ENCODE results near the gene PLLP.

PLLP gene

GRCh38 chr16:57226701-57227621 lies 57.5 kb downstream of the PLLP start:
- Histone ChIP-seq H3K27me3 (ENCODE audit: control insufficient read depth in 1 of 2, insufficient read depth in 2 of 2, low read length in 2 of 2) (no peaks in the 10 kb centered on the region), H3K9me3 (ENCODE audit: low read length) (no peaks in the 10 kb centered on the region), H3K36me3 (ENCODE audit: insufficient read depth, low read length) (peaks cover 64% of the 10 kb centered on the region), H3K4me3 (ENCODE audit: low read depth in 1 of 2, low read length in 2 of 2) (no peak overlapping the region), H3K27ac (ENCODE audit: low read depth, low read length) (no peak overlapping the region), H3K9ac (ENCODE audit: low read length) (no peak overlapping the region), H3K4me1 (ENCODE audit: insufficient read depth, low read length) (no peaks in the 10 kb centered on the region)

GRCh38 chr16:57225978-57226377 lies 58.5 kb downstream of the PLLP start:
- Histone ChIP-seq H3K9ac (ENCODE audit: low read length) (no peak overlapping the region), H3K4me3 (ENCODE audit: low read depth in 1 of 2, low read length in 2 of 2) (no peak overlapping the region)

GRCh38 chr16:57224651-57225335 lies 59.7 kb downstream of the PLLP start:
- H3K27ac ChIP-seq (ENCODE audit: low read depth, low read length), result no peak overlapping the region
- no peaks in the 10 kb centered on the region for H3K9me3 ChIP-seq (ENCODE audit: low read length)
- H3K36me3 ChIP-seq (ENCODE audit: insufficient read depth, low read length), result peaks cover 66% of the 10 kb centered on the region

More at GRCh38 chr16:57225978-57226377, 58.5 kb downstream of the PLLP start:
- Histone ChIP-seq H3K27me3 (ENCODE audit: control insufficient read depth in 1 of 2, insufficient read depth in 2 of 2, low read length in 2 of 2) (no peaks in the 10 kb centered on the region), H3K9me3 (ENCODE audit: low read length) (no peaks in the 10 kb centered on the region), H3K36me3 (ENCODE audit: insufficient read depth, low read length) (peaks cover 63% of the 10 kb centered on the region), H3K27ac (ENCODE audit: low read depth, low read length) (no peak overlapping the region), H3K4me1 (ENCODE audit: insufficient read depth, low read length) (no peaks in the 10 kb centered on the region)

GRCh38 chr16:57223057-57223456 lies 61.4 kb downstream of the PLLP start:
- no peak overlapping the region for H3K9ac ChIP-seq (ENCODE audit: low read length)
- peaks cover under 1% of the 10 kb centered on the region for H3K9me3 ChIP-seq (ENCODE audit: low read length)
- H3K4me1 ChIP-seq (ENCODE audit: insufficient read depth, low read length), result no peaks in the 10 kb centered on the region
- H3K4me3 ChIP-seq (ENCODE audit: low read depth in 1 of 2, low read length in 2 of 2), result no peak overlapping the region
- no peak overlapping the region for H3K27ac ChIP-seq (ENCODE audit: low read depth, low read length)
- H3K27me3 ChIP-seq (ENCODE audit: control insufficient read depth in 1 of 2, insufficient read depth in 2 of 2, low read length in 2 of 2), result no peaks in the 10 kb centered on the region
- H3K36me3 ChIP-seq (ENCODE audit: insufficient read depth, low read length), result peaks cover 75% of the 10 kb centered on the region

More at GRCh38 chr16:57224651-57225335, 59.7 kb downstream of the PLLP start:
- Histone ChIP-seq H3K27me3 (ENCODE audit: control insufficient read depth in 1 of 2, insufficient read depth in 2 of 2, low read length in 2 of 2) (no peaks in the 10 kb centered on the region), H3K4me3 (ENCODE audit: low read depth in 1 of 2, low read length in 2 of 2) (no peak overlapping the region), H3K4me1 (ENCODE audit: insufficient read depth, low read length) (no peaks in the 10 kb centered on the region), H3K9ac (ENCODE audit: low read length) (no peak overlapping the region)

- Histone ChIP-seq H3K27me3 (ENCODE audit: control insufficient read depth in 1 of 2, insufficient read depth in 2 of 2, low read length in 2 of 2) (no peaks in the 10 kb centered on the region), H3K36me3 (ENCODE audit: insufficient read depth, low read length) (peaks cover 84% of the 10 kb centered on the region), H3K4me3 (ENCODE audit: low read depth in 1 of 2, low read length in 2 of 2) (no peak overlapping the region), H3K4me1 (ENCODE audit: insufficient read depth, low read length) (no peaks in the 10 kb centered on the region), H3K27ac (ENCODE audit: low read depth, low read length) (no peak overlapping the region), H3K9ac (ENCODE audit: low read length) (no peak overlapping the region), H3K9me3 (ENCODE audit: low read length) (peaks cover 9% of the 10 kb centered on the region)
These were observed 67.5 kb downstream of the PLLP start for GRCh38 chr16:57216968-57217367.

- Histone ChIP-seq H3K9ac (ENCODE audit: low read length) (no peak overlapping the region), H3K36me3 (ENCODE audit: insufficient read depth, low read length) (peaks cover 75% of the 10 kb centered on the region), H3K9me3 (ENCODE audit: low read length) (peaks cover 9% of the 10 kb centered on the region), H3K27me3 (ENCODE audit: control insufficient read depth in 1 of 2, insufficient read depth in 2 of 2, low read length in 2 of 2) (no peaks in the 10 kb centered on the region), H3K27ac (ENCODE audit: low read depth, low read length) (no peak overlapping the region), H3K4me1 (ENCODE audit: insufficient read depth, low read length) (no peaks in the 10 kb centered on the region), H3K4me3 (ENCODE audit: low read depth in 1 of 2, low read length in 2 of 2) (no peak overlapping the region)
These were observed 71.0 kb downstream of the PLLP start for GRCh38 chr16:57213462-57213861.

GRCh38 chr16:57209780-57210179 lies 74.7 kb downstream of the PLLP start:
- Histone ChIP-seq H3K9me3 (ENCODE audit: low read length) (no peaks in the 10 kb centered on the region), H3K27ac (ENCODE audit: low read depth, low read length) (no peak overlapping the region), H3K4me1 (ENCODE audit: insufficient read depth, low read length) (no peaks in the 10 kb centered on the region), H3K36me3 (ENCODE audit: insufficient read depth, low read length) (peaks cover 68% of the 10 kb centered on the region), H3K9ac (ENCODE audit: low read length) (no peak overlapping the region), H3K4me3 (ENCODE audit: low read depth in 1 of 2, low read length in 2 of 2) (no peak overlapping the region), H3K27me3 (ENCODE audit: control insufficient read depth in 1 of 2, insufficient read depth in 2 of 2, low read length in 2 of 2) (no peaks in the 10 kb centered on the region)

- H3K4me3 ChIP-seq (ENCODE audit: low read depth in 1 of 2, low read length in 2 of 2), result no peak overlapping the region
- no peaks in the 10 kb centered on the region for H3K9me3 ChIP-seq (ENCODE audit: low read length)
- no peak overlapping the region for H3K27ac ChIP-seq (ENCODE audit: low read depth, low read length)
- H3K4me1 ChIP-seq (ENCODE audit: insufficient read depth, low read length), result no peaks in the 10 kb centered on the region
- H3K36me3 ChIP-seq (ENCODE audit: insufficient read depth, low read length), result peaks cover 65% of the 10 kb centered on the region
- H3K27me3 ChIP-seq (ENCODE audit: control insufficient read depth in 1 of 2, insufficient read depth in 2 of 2, low read length in 2 of 2), result no peaks in the 10 kb centered on the region
- H3K9ac ChIP-seq (ENCODE audit: low read length), result no peak overlapping the region
These were observed 75.5 kb downstream of the PLLP start for GRCh38 chr16:57208926-57209325.
